Measurements from ENCODE around the gene BDH1.

DNA sequence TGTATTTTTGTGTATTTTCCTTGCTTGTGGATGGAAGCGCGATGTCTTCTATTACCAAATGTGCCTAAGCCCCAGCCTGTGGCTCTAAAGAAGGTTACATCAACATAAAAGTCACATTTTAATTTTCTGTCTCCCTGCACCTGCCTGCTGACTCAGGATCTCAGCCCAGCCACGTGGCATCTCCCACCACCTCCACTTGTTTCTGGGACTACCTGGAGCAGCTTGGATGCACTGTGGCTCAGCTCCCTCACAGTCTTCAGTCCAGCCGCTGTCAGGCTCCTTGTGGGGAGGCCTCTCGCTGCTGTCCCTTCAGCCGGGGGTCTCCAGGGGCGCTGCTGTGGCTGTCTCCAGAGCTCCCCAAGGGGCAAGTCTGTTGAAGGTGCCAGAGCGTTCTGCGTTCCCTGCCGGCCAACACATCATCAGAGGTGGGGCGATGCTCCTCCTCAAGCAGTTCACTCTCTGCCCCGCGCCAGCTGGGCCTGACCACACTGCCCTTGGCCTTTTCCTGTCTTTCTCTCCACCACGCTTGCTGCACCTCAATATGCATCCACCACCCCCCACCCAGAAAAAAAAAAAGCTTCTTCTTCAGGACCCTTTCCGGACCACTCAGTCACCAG is 47.7 kb upstream of the BDH1 start:
- TF ChIP-seq POLR2A (IDR thresholded peaks at IDR 0.05) (no peak), POLR2AphosphoS5 (IDR thresholded peaks at IDR 0.05) (no peak)
- TF ChIP-seq, protein P1, sequence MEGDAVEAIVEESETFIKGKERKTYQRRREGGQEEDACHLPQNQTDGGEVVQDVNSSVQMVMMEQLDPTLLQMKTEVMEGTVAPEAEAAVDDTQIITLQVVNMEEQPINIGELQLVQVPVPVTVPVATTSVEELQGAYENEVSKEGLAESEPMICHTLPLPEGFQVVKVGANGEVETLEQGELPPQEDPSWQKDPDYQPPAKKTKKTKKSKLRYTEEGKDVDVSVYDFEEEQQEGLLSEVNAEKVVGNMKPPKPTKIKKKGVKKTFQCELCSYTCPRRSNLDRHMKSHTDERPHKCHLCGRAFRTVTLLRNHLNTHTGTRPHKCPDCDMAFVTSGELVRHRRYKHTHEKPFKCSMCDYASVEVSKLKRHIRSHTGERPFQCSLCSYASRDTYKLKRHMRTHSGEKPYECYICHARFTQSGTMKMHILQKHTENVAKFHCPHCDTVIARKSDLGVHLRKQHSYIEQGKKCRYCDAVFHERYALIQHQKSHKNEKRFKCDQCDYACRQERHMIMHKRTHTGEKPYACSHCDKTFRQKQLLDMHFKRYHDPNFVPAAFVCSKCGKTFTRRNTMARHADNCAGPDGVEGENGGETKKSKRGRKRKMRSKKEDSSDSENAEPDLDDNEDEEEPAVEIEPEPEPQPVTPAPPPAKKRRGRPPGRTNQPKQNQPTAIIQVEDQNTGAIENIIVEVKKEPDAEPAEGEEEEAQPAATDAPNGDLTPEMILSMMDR (IDR thresholded peaks at IDR 0.05): no peak
